PC-3 (cell line): ENCODE measurements around the gene GBP1.

Source experiments
- EZH2 ChIP-seq: fragments of 300-600 bp; sonication (generic); IDR thresholded peaks from one replicate; pipeline ENCODE4 v1.6.1; 2017; ENCODE audit warnings: antibody characterized with exemption, mild to moderate bottlenecking, low read length; ENCODE audit not compliant: unreplicated experiment
- EZH2phosphoT487 ChIP-seq: fragments of 300-600 bp; sonication (generic); IDR thresholded peaks from 2 replicates; pipeline ENCODE4 v1.6.1; 2018; ENCODE audit warnings: mild to moderate bottlenecking, antibody characterized with exemption, low read length, borderline replicate concordance
- TF ChIP-seq, protein P1 (sequence below): fragments of 300-600 bp; sonication (generic); conservative IDR thresholded peaks from 2 replicates; pipeline ENCODE4 v1.5.1; 2017; ENCODE audit warnings: antibody characterized with exemption, low read depth, mild to moderate bottlenecking, low read length

DNA sequence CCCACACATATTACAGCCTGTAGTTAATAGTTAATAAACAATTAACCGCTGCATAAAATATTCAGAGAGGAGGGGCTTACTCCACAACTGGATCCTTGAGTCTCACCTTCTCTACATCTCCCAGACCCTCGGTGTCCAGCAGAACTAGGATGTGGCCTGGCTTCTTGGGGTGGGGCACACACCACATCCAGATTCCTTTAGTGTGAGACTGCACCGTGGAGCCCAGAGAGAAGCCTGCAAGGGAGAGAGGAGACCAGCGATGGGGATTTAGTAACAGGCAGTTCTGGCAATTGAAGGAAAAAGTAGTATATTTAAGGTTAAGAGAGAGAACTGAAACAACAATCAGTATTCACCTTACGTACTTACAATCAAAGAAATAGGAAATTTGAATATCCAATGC lies 4.9 kb downstream of the GBP1 start:
- TF ChIP-seq, protein P1, sequence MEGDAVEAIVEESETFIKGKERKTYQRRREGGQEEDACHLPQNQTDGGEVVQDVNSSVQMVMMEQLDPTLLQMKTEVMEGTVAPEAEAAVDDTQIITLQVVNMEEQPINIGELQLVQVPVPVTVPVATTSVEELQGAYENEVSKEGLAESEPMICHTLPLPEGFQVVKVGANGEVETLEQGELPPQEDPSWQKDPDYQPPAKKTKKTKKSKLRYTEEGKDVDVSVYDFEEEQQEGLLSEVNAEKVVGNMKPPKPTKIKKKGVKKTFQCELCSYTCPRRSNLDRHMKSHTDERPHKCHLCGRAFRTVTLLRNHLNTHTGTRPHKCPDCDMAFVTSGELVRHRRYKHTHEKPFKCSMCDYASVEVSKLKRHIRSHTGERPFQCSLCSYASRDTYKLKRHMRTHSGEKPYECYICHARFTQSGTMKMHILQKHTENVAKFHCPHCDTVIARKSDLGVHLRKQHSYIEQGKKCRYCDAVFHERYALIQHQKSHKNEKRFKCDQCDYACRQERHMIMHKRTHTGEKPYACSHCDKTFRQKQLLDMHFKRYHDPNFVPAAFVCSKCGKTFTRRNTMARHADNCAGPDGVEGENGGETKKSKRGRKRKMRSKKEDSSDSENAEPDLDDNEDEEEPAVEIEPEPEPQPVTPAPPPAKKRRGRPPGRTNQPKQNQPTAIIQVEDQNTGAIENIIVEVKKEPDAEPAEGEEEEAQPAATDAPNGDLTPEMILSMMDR, result no peak
- TF ChIP-seq EZH2, result no peak
- no peak for TF ChIP-seq EZH2phosphoT487
